ENCODE measurements around the gene PLAC8L1.

PLAC8L1 gene

GRCh38 chr5:146103594-146103993 is 1.8 kb downstream of the PLAC8L1 start:
- TF ChIP-seq CTCF (IDR thresholded peaks at IDR 0.05; ENCODE audit: control insufficient read depth, insufficient read depth, low read depth, low read length, missing control alignments) = no peak
- no peak for DNase-seq (ENCODE audit: low read depth)
- H3K4me3 ChIP-seq (ENCODE audit: control insufficient read depth, low read depth, low read length) = no peak overlapping the region

GRCh38 chr5:146101646-146102045 is 3.7 kb downstream of the PLAC8L1 start:
- no peak for TF ChIP-seq CTCF (IDR thresholded peaks at IDR 0.05; ENCODE audit: control insufficient read depth, insufficient read depth, low read depth, low read length, missing control alignments)
- no peak overlapping the region for H3K4me3 ChIP-seq (ENCODE audit: control insufficient read depth, low read depth, low read length)
- no peak for DNase-seq (ENCODE audit: low read depth)

GRCh38 chr5:146098047-146098446 is 7.3 kb downstream of the PLAC8L1 start:
- no peak overlapping the region for H3K4me3 ChIP-seq (ENCODE audit: control insufficient read depth, low read depth, low read length)
- no peak for TF ChIP-seq CTCF (IDR thresholded peaks at IDR 0.05; ENCODE audit: control insufficient read depth, insufficient read depth, low read depth, low read length, missing control alignments)
- DNase-seq (ENCODE audit: low read depth) = no peak

- H3K4me3 ChIP-seq (ENCODE audit: control insufficient read depth, low read depth, low read length) = no peak overlapping the region
- DNase-seq (ENCODE audit: low read depth) = no peak
- TF ChIP-seq CTCF (IDR thresholded peaks at IDR 0.05; ENCODE audit: control insufficient read depth, insufficient read depth, low read depth, low read length, missing control alignments) = no peak
Measured at GRCh38 chr5:146091881-146092280, 13.5 kb downstream of the PLAC8L1 start.

GRCh38 chr5:146089287-146089686 is 16.1 kb downstream of the PLAC8L1 start:
- H3K4me3 ChIP-seq (ENCODE audit: control insufficient read depth, low read depth, low read length) = no peak overlapping the region
- no peak for TF ChIP-seq CTCF (IDR thresholded peaks at IDR 0.05; ENCODE audit: control insufficient read depth, insufficient read depth, low read depth, low read length, missing control alignments)
- DNase-seq (ENCODE audit: low read depth) = no peak

- no peak for TF ChIP-seq CTCF (IDR thresholded peaks at IDR 0.05; ENCODE audit: control insufficient read depth, insufficient read depth, low read depth, low read length, missing control alignments)
- H3K4me3 ChIP-seq (ENCODE audit: control insufficient read depth, low read depth, low read length) = no peak overlapping the region
- DNase-seq (ENCODE audit: low read depth) = no peak
Measured at GRCh38 chr5:146088098-146088497, 17.3 kb downstream of the PLAC8L1 start.

GRCh38 chr5:146084376-146084775 is 21.0 kb downstream of the PLAC8L1 start:
- no peak for TF ChIP-seq CTCF (IDR thresholded peaks at IDR 0.05; ENCODE audit: control insufficient read depth, insufficient read depth, low read depth, low read length, missing control alignments)
- no peak for DNase-seq (ENCODE audit: low read depth)
- no peak overlapping the region for H3K4me3 ChIP-seq (ENCODE audit: control insufficient read depth, low read depth, low read length)

Measured in AG09309 (cell line).